CD4-positive, alpha-beta T cell treated with Interleukin-6 for 4 hours (primary cell): ENCODE data around the gene HOXD4.

Source experiments
- DNase-seq: peaks from one replicate; pipeline ENCODE4 v3.0.0-alpha.2; 2020; ENCODE audit warnings: mixed read lengths

HOXD4 gene

DNA sequence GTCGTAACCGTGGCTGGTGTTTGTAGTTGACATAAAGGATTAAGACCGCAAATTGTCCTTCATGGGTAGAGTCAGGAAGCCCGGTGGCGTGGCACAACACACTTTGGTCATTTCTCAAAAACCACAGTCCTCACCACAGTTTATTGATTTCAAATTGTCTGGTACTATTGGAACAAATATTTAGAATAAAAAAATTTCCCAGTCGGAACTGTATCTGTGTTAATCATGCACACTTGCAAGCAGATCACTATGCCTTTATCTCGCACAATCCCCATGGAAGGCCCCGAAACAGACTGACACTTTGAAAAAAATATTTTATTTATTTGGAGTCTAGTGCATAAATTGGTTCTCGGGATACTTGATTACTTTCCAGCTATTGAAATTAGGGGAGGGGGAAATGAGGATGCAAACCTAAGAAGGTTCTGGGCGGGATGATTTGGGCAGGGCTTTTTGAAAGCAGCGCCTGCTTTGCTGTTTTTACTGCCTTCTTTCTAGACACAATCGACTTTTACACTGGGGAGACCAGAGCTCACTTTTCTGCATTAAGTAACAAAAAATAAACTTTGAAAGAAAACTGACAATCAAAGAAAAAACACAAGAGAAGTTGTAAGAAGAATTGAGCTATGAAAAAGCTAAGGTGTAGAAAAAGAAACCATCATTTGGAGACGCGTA lies 21.7 kb downstream of the HOXD4 start:
- no peak for DNase-seq

DNA sequence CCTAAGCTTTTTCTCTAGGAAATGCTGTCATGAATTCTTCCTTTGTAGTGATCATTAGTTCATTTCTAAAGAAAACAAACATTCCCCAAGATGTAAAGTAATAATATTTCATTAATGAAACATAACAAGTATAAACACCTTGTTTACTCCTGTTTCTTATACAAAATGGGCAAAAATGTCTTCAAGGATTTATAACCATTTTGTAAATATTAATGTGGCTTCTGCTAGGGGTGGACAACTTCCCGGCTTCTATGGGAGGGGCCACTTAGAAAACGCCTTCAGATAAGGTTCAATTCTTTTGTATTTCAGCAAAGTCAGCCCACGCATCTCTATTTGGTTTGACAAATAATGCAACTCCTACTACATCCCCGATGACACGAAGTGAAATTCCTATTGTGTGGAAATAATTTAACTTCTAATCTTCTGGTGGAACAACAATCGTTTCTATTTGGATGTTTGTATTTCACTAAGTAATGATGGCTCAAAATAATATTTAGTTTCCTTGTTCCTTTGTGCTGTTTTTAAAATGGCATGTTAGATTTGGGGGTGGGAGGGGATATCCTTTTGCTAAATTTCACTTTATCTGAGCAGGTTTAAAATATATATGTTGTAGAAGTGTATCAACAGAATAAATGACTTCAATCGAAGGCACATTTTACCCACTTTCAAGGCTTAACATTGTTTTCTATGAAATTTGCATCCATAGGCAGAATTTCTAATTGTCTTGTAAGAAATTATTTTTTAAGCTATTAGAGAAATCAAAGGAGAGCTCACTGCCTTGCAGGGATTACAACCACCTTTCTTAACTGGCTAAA lies 22.4 kb downstream of the HOXD4 start:
- DNase-seq, result no peak

DNA sequence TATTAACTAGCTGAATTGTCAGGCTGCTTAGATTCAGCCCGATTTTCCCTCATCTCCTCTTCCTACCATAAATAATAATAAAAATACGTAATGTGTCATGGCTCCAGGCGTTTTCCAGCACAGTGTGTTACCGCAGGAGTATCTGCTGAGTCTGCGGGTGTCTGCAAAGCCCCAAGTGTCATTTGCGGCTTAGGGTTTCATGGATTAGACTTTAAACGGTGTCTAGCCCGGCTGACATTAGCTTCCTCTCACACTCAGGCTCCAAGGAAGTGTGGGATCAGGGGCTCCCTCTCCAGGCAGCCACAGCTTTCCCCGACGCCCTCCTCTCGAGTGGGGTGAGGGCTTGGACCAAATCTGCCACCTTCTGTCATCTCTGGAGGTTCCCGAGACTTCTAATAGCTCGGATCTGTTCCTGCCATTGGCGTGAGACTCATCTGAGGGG lies 23.1 kb downstream of the HOXD4 start:
- DNase-seq, result no peak

DNA sequence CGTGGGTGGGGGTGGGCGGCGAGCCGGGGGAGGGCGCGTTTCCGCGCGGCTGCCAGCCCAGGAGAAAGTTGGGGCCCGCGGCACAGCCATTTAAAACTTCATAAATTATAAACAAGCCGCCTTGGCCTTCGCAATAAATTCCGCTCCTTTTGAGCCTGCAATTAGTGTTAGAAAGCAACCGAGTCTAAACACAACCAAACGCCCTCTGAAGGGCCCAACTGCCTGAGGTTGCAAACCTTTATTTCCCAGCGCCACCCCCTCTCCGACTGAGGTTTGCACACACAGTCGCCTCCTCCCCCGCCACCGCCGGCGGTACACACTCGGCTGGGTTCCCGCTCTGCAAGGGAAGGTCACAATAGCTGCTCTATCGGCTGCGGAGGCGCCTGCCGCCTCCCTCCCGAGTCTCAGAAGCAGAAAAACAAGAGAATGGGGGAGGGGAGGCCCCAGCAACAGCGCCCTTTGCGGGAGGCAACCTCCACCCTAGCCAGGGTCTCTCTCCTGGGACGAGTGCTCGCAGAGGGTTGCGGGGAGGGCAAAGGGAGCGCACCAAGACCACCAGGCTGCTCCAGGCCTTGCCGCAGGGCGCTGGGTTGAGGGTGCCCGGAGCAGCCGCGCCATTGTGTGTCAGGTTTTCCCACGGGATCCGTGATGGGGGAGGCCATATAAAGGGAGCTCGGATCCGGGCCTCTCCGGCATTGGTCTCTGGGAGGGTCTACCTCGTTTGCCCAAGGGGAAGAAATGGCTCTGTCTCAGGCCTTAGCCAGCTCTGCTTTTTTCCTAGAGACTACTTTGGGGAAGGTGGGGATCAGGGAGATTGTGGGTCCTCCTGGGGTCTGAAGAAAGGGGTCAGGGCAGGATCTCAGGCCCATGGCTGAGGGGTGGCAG lies 23.7 kb downstream of the HOXD4 start:
- no peak for DNase-seq

DNA sequence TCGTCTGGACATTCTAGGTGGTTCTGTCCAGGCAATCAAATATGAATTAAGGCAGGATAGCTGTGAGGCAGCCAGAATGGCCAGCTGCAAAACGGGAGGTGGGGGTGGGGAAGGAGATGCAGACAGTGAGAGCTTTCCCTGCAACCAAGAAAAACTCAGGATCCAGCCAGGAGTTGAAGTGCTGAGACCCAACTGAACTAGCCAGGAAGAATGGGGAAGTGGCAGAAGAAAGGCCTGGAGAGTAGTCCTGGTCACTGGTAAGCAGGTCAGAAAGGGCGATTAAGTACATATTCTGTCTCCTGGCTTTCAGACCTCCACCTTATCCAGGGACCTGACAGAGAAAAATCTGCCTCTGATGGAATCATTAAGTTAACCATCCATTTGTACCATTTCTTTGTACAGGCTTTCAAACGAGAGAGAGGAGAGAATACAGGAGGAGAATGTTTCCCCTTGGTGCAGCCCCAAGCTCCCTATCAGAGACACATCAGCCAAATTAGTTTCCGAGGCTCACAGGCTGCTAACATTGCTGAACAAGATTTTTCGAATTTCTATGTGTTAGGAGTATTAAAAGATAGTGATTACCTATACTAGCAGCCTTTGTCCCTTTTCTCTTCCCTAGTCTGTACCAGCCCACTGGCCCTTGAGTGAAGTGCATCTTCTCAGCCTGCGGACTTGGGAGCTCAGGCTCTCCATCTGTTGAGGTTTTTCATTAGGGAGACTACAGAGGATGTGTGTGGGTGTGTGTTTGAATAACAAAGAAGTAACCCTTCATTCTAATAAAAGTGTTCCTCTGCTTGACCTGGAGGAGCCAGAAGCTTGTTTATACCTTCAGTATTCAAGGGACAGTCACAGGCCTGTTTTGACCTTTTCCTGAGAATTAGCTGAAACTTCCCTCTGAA lies 24.6 kb downstream of the HOXD4 start:
- DNase-seq, result no peak

DNA sequence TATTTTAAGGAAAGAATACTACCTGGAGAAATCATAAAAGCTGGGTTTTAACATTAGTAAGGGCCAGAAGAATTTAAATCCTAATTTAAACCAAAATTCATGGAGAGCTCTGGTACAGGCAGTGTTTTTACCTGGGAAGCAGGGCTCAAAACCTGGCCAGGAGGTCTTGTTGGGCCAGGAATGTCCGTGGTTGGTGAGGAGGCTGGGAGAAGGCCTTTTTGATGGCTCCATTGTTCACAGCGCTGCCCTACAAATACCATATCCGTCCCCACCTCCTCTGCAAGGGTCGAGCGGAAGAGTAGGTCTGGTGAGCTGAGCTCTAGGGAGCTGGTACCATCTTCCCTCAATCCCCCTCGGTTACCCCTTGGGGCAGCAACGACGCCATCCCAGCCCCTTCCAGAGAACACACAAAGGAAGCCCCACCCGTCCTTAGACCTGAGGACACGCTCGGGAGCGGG lies 26.3 kb downstream of the HOXD4 start:
- no peak for DNase-seq

DNA sequence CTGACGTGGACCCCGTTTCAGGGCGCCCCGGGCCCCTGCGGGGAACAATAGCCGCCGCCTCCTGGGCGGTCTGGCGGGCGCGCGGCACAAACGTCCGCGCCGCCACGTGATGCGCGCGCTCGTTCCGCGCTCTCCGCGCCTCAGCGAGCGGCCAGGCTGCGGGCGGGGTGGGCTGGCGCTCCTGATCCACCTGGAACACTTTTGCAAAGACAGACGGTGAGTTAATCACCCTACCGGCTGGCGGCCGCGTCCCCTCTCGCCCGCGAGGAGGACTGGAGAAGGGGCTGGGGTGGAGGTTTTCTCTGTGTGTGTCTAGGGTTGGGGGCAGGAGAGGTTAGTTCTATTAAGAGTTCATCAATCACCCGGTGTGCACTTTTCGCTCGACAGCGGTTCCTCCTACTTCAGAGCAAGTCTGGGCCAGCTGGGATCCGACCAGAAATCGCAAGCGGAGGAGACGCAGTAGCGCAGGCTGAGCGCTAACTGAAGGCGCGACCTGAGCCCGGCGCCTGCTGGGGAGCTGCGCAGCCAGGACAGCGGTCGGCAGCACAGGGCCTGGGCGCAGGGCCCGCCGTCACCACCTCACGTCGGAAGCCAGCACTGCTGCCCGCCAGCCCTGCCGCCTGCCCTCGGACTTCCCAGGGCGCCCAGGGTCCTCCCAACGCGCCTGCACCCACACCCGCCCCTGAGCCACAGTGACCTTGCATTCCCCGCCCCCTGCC lies 26.8 kb downstream of the HOXD4 start:
- no peak for DNase-seq

DNA sequence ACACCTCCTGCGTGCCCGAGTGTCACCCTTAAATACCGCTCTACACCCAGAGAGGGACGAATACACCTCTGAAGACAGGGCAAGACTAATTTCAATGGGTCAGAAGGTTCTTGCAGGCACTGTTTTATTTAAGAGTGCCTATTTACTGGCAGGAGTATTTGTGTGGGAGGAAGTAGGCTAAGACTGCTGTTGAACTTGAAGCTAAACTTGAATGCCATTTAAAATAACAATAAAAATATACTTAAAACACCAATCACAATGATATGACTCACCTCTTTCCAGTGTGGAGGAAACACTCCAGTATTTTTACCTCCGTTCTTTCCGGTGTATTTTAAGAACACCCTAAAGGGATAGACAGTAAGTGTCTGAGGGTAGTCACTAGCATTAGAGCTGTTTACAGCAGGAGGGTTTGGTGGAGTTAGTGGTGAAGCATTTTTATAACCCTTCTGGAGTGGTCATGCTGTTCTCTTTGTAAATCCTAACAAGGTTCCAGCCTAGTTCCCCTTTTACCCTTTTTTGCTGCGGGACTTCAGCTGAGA lies 27.5 kb downstream of the HOXD4 start:
- DNase-seq, result no peak

DNA sequence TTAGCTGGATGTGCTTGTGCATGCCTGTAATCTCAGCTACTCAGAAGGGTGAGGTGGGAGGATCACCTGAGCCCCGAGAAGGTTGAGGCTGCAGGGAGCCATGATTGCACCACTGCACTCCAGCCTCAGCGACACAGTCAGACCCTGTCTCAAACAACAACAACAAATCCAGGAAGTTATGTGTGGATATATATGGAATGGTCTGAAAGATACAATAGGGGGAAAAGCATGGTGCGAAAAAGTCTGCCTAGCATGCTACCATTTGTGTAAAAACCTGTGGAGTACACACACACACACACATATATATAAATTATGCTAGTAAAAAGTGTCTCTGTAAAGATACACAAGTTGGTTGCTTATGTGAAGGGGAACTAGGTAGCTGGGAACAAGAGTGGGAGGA lies 30.2 kb downstream of the HOXD4 start:
- no peak for DNase-seq

DNA sequence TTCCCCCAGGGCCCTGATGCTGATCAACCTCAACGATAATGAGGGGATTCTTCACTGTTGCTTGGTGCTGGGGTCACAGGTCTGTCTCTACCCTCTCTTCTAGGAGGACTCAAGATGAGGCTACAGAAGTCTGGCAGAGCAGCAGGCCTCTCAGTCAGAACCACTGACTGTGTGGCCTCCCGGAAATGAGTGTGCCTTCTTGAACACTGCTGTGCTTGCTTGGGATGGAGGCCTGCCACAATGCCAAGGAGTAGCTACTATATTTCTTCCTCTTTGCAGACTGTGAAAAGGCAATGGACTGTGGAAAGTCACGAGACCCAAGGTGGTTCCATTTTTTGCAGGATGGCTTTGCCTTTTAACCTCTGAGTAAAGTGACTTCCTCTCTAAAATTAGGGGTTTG lies 31.3 kb downstream of the HOXD4 start:
- DNase-seq, result no peak

DNA sequence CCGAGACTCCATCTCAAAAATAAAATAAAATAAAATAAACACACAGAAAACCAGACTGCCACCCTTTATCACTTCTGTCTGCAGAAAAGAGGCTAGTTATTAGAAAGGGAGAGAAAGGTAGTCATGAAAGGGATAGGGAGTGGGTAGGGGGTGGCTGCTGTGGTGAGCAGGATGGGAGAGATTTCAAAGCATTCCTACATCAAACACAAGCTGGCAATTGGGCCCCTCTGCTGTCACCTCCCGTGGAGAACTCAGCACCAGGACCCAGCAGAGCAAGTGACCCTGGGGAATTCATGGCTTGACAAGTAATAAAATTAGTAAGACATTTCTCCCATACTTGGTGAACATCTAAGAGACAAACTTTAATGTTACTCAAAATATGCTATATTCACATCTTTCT lies 33.4 kb downstream of the HOXD4 start:
- no peak for DNase-seq

DNA sequence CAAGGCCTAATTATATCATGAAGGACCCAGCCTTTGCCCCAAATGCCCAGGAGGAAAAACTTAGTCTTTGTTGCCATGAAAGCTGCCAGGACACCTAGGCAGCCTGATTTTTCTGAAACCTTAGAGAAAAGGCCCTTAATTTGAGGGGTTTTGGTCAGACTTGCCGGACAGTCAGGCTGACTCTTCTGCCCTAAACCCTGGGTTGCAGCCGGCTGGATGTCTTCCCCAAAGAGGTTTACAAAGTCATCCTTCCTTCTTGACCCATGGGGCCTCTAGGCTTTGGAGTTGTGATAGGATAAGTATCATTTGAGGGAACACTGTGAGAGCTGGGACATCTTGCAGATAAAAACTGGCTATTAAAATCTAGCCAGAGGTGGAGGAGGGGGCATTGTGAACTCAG lies 34.7 kb downstream of the HOXD4 start:
- no peak for DNase-seq

DNA sequence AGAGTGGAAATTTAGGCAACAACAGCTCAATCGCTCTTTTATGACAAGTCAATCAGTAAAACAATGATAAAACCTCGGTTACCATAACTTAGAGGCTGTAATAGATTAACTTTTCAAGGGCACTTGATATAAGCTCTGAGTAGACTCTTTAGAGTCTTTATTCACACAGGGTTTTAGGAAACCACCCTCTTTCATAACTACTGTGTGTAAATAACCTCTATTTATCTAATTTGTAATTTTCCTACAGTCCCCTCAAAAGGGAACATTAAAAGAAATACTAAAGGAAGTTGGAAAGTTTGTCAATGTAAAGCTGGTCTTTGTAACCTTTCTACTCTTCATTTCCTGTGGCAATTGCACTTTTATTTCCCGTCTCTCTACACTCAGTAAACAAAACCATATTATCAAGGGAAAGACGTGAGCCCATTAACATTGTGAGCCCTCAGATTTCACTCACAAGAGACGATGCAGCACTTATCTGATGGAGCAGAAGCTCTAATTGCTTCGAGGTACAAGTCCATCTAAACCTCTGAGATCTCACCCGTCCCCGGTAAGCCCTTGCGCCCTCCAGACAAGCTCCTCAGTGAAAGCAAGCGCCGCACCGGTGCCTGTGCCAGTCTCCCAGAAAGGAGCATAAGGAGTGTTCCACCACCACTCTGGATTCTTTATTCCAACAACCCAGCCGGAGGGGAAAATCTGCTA lies 36.0 kb downstream of the HOXD4 start:
- DNase-seq, result no peak

DNA sequence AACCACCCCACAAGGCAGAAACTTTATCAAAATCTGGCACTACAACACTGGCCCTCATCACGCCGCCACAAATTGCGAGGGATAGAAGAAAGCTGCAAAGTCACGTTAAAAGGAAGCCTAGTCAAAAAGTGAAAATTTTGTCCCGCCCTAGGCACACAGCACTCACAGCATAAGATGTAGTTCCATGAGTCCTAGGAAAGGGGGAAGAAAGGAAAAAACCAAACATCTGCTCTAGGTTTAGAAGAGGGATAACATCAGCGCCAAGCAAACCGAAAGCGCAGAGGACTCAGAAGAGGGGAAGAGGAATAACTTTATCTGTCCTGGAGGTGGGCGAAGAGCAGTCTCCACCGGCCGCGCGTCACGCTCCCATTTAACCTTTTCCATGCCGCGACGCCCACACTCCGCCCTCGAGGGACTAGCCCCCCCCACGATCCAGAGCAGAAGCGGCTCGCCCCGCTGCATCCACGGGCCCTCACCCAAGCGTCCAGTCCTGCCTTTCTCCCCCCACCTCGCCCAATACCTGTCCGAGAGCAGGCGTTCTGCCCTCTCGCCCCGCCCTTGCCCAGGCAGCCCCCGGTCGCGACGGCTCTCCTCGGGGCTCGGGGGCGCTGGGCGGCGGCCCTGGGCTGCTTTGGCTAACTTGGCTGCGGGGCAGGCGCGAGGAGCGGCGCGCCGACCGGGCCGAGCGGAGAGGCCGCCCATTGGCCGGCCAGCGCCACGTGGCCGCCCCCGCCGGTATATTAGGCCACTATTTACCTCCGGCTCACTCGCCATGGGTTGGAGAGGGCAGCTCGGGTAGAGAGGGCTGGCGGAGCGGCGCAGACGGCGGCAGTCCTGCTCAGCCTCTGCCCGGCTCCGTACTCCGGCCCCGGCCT lies 36.8 kb downstream of the HOXD4 start, which contains the start of gene HOXD1:
TSS of gene HOXD1 (plus strand) at position 770 of the 875 bp plus-strand sequence. CDS start 134 bp downstream, outside the sequence.
- DNase-seq, result no peak

DNA sequence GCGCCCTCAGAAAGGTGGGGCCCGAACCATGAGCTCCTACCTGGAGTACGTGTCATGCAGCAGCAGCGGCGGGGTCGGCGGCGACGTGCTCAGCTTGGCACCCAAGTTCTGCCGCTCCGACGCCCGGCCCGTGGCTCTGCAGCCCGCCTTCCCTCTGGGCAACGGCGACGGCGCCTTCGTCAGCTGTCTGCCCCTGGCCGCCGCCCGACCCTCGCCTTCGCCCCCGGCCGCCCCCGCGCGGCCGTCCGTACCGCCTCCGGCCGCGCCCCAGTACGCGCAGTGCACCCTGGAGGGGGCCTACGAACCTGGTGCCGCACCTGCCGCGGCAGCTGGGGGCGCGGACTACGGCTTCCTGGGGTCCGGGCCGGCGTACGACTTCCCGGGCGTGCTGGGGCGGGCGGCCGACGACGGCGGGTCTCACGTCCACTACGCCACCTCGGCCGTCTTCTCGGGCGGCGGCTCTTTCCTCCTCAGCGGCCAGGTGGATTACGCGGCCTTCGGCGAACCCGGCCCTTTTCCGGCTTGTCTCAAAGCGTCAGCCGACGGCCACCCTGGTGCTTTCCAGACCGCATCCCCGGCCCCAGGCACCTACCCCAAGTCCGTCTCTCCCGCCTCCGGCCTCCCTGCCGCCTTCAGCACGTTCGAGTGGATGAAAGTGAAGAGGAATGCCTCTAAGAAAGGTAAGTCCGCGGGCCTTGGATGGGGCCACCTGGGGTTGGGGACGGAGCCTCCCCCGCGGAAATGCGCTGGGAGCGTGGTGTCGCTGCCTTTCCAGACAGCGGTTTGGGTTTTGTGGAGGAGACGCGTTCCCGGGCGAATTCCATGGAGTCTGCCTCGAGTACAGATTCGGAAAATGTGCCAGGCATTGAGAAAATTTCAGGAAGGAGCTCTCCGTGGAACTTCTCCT lies 37.7 kb downstream of the HOXD4 start:
- no peak for DNase-seq

DNA sequence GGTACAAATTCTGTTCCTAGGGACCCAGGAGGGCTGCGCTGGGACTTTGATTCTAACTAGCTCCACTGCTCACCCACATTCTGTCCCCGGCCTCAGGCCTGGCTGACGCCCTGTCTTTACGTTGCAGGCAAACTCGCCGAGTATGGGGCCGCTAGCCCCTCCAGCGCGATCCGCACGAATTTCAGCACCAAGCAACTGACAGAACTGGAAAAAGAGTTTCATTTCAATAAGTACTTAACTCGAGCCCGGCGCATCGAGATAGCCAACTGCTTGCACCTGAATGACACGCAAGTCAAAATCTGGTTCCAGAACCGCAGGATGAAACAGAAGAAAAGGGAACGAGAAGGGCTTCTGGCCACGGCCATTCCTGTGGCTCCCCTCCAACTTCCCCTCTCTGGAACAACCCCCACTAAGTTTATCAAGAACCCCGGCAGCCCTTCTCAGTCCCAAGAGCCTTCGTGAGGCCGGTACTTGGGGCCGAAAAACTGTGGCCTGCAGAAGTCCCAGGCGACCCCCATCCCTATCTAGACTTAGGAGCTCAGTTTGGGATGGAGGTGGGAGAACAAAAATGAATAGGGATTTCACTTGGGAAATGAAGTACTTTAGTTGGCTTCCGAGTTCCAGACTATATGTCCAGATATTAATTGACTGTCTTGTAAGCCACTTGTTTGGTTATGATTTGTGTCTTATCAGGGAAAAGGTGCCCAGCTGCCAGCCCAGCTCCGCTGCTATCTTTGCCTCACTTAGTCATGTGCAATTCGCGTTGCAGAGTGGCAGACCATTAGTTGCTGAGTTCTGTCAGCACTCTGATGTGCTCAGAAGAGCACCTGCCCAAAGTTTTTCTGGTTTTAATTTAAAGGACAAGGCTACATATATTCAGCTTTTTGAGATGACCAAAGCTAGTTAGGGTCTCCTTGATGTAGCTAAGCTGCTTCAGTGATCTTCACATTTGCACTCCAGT lies 38.6 kb downstream of the HOXD4 start:
- DNase-seq, result no peak

DNA sequence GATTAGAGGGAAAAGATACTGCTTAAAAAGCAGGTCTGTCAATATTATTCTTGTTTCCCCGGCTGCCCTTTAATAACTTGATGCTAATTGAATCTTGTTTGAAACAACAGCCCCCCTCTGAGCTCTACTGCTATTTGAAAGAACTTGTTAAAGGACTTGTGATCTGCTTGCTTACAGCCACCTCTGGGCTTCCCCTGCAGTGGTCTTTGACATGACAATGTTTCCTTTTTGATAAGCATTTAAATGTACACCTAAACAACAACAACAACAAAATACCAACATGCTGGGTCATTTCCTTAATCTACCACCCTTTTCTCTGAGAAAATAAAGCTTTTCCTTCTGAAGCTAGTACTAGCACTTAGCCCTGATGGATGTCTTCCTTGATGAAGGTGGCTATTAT lies 41.0 kb downstream of the HOXD4 start:
- DNase-seq, result no peak
